Posterior cingulate gyrus (tissue), 11 donors: Measurements from ENCODE around the gene DOCK4.
A peak's percentile ranks its signal among the peaks of the same experiment; 100 is the strongest.

Experiments used
- DNase-seq, 10 donors: peaks; one replicate each; pipeline versions ENCODE4 v3.0.0 to v3.0.0-alpha.2; 2020 to 2021; ENCODE audit warnings: mixed read lengths in 3 of 10
- intact Hi-C: fragments of 100-400 bp; cut with DNase I; formaldehyde crosslinking; loops from one replicate; pipeline ENCODE4 v1.15.1; 2023

Gene DOCK4

GRCh38 chr7:111990643-111991042 lies 215.6 kb downstream of the DOCK4 start:
- no peak for DNase-seq
- intact Hi-C loops = no loop called here

- intact Hi-C loops = no loop called here
- no peak for DNase-seq
These were observed 218.3 kb downstream of the DOCK4 start for GRCh38 chr7:111987886-111988285.

DNA sequence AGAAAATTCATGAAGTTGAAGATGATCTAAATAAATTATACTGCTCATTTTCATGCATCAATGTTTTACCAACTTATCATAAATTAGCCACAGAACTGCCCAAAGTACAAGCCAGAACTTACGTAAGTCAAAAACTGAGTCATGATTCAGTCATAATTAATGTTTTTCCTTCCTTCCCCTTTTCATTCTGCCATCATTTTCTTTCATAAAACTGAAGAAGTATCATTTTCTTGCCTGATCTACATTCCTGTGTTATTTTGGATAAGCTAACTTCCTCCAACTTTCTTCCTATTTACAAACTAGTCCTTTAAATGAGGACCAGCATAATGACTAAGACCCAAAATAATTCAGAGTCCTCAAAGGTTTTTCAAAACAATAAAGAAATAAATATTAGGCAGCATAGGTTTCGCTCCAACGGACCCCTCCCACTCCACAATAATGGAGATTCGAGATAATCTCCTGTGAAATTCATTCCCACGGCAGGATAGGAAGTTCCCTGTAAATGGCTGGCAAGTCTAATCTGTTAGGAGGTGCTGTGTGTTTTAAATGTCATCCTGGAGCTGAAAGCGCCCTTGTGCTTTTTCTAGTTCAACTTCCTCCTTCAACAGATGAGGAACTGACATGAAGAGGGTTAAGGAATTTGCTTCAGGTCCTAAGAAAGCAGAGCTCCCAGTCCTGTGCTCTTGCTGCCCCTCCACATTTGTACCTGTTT lies 218.9 kb downstream of the DOCK4 start:
- intact Hi-C loops = no loop called here
- DNase-seq = no peak

DNA sequence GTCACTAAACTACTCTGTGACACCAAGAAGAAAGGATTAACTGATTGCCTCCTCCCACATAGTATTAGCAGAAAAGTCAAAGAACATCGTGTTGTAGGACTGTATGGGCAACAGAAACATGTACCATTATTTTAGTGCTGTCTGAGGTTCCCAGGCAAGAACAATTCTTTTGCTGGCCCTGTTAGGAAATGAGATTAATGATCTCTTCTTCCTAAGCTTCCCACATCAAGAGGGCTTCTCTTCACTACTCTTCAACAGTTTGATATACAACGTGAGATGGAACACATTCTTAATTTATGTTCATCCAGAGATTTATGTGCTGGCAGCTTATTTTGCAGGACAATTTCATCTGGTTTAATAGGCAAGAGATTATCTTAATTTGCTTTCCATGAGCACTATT lies 219.6 kb downstream of the DOCK4 start:
- DNase-seq = no peak
- intact Hi-C loops = no loop called here

DNA sequence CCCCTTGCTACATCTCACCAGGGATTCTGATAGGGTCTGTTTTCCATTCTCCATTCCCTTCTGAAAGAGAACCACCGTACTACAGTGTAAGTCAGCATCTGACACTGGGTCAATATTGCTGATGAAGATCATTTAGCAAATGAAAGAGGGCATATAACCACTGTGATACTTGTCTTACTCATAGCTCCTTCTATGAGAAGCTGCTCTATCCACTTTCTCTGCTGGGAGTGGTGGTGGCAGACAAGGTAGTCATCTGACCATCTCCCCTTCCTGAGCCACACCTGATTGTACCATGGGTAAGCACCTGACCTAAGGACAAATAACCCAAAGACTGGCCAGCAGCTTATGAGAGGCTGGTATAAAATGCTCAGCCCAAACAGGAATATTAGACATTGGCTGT lies 220.4 kb downstream of the DOCK4 start:
- intact Hi-C loops = no loop called here

DNA sequence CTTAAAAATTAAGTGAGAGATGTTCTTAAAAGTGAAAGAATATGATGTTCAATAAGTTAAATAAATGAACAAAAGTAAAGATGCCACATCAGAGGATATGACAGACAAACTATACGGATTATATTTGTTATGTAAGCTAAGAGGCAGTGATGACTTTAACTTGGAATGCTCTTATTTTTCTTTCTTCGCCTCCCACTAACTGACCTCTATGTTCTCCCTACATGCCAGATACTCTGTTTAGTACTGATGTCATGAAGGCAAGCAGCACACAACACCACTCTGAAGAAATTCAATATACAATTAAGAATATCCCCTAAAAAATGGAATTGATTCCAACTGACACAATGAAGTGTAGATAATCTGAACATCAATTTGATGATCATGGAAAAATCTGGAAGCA lies 223.4 kb downstream of the DOCK4 start:
- intact Hi-C loops = no loop called here

More for the DNA sequence above, 220.4 kb downstream of the DOCK4 start:
- no peak for DNase-seq

DNA sequence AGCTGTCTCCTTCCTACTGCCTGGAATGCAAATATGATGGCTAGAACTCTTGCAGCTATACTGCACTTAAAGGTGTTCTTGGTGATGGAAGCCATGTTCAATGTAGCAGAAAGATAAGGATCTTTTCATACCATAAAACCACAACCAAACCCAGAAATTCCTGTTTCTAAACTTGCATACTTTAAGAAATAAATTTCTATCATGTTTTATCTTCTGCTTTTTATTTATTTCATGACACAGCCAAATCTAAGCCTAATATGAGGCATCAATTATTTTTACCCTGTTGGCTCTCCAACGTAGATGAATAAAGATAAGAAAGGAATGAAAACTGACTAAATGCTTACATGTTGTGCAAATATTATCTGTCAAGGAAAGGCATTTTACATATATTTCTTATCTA lies 224.1 kb downstream of the DOCK4 start:
- no peak for DNase-seq
- intact Hi-C loops = no loop called here

More for the DNA sequence above, 223.4 kb downstream of the DOCK4 start:
- DNase-seq = no peak

GRCh38 chr7:111980725-111981124 lies 225.5 kb downstream of the DOCK4 start:
- intact Hi-C loops = no loop called here

GRCh38 chr7:111975346-111975745 lies 230.9 kb downstream of the DOCK4 start:
- no peak for DNase-seq
- intact Hi-C loops = no loop called here

More at GRCh38 chr7:111980725-111981124, 225.5 kb downstream of the DOCK4 start:
- no peak for DNase-seq

DNA sequence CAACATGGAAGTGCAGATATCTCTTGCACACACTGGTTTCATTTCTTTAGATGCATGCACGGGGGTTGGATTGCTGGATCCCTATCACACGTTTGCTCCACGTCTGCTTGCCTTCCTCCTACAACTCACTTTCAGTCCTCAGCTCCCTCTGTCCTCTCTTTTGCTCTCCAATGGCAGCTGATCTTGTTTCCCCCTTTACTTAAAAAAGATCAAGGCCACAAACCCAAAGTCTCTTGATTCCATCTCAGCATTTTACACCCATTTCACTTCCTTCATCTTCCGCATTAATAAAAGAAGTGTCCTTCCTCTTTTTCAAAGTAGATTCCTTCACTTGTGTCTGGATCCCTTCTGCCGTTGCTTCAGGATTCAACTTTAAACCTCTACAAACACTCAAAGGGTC lies 245.2 kb downstream of the DOCK4 start:
- intact Hi-C loops = no loop called here
- DNase-seq = no peak

- intact Hi-C loops = loop anchor here (10.0 kb wide), 2 partner anchors 246 to 456 kb away; partner anchors contain the start of genes DOCK4 and ZNF277
- DNase-seq = peak in 1 of 10 donors; percentile 40
These were observed 247.3 kb downstream of the DOCK4 start for GRCh38 chr7:111958896-111959295.

- DNase-seq = no peak
- intact Hi-C loops = loop anchor here (10.0 kb wide), 2 partner anchors 246 to 456 kb away; partner anchors contain the start of genes DOCK4 and ZNF277
These were observed 247.8 kb downstream of the DOCK4 start for GRCh38 chr7:111958431-111958830.

- intact Hi-C loops = loop anchor here (10.0 kb wide), 2 partner anchors 249 to 459 kb away; partner anchors contain the start of genes DOCK4 and ZNF277
- DNase-seq = no peak
These were observed 250.6 kb downstream of the DOCK4 start for GRCh38 chr7:111955616-111956015.

DNA sequence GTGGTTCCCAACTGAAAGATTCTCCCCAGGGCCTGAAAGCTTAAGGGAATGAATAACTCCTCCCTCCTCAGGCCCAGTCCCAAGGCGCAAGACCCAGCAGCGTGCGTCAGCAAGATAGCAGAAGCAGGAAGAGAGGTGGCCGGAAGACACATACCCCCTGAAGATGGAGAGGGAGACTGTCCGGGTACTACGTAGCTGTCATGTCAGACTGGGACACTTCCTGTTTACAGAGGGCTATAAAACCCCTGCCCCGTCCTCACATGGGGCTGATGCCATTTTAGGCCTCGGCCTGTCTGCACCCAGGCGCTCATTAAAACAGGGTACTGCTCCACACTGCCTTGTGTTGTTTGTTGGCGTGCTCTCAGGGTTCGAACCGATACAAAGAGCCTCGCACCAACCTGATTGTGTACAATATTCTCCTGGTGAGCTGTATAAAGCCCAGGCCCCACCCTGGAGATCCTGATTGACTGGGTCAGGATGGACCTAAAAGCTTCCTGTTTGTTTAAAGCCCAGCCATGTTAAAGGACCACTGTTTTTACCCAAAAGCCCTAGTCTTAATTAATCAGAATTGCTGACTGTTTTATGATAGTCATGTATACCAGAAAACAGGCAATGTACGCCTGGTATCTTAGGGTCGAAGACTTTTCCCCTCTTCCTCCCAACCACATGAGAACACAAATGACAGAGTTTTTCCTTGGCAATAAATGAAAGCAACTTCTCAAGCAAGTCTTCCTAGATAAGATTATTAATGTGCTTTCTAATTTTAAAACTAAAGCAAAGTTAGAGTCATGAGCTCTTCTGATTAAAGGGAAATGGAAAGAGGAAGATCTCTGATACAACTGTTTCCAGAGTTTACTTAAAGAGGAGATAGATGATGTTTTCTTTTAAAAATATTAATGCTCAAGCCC lies 251.5 kb downstream of the DOCK4 start:
- intact Hi-C loops = loop anchor here (10.0 kb wide), 2 partner anchors 250 to 460 kb away; partner anchors contain the start of genes DOCK4 and ZNF277
- peak in 1 of 10 donors; percentile 86 for DNase-seq

GRCh38 chr7:111954056-111954455 lies 252.1 kb downstream of the DOCK4 start:
- DNase-seq = no peak
- intact Hi-C loops = loop anchor here (10.0 kb wide), 2 partner anchors 251 to 461 kb away; partner anchors contain the start of genes DOCK4 and ZNF277

- intact Hi-C loops = loop anchor here (10.0 kb wide), 2 partner anchors 251 to 461 kb away; partner anchors contain the start of genes DOCK4 and ZNF277
- DNase-seq = peak in 1 of 10 donors; percentile 24
These were observed 252.6 kb downstream of the DOCK4 start for GRCh38 chr7:111953611-111954010.

DNA sequence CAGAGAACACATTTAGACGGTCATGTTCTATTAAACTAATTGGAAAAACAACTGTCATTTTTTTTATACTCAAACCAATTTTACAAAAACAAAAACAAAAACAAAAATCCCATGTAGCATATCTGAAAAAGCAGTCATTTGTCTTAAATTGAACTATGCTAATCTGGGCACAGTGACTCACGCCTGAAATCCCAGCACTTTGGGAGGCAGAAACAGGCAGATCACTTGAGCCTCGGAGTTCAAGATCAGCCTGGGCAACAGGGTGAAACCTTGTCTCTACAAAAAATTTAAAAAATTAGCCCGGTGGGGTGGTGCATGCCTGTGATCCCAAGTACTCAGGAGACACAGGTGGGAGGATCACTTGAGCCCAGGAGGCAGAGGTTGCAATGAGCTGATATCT lies 253.4 kb downstream of the DOCK4 start:
- DNase-seq = no peak
- intact Hi-C loops = loop anchor here (10.0 kb wide), 2 partner anchors 252 to 462 kb away; partner anchors contain the start of genes DOCK4 and ZNF277

DNA sequence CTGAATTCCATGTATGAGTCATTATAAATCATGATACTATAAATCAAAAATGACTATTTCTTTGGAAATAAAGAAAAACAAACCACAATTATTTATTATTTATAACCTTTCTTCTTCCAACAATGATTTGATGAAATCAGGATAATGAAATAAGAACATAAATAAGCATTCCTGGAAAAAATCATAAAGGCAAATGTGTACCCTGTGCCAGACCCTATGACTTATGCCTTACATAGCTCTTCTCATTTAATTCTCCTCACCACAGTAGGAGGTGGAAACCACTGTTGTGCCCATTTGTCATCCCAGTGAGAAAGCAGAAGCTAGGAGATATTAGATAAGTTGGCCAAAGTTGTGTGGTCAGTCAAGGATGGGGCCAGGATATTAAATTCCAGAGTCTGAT lies 255.1 kb downstream of the DOCK4 start:
- intact Hi-C loops = loop anchor here (10.0 kb wide), 2 partner anchors 254 to 464 kb away; partner anchors contain the start of genes DOCK4 and ZNF277
- no peak for DNase-seq

GRCh38 chr7:111942450-111943081 lies 263.6 kb downstream of the DOCK4 start:
- intact Hi-C loops = no loop called here
- no peak for DNase-seq

GRCh38 chr7:111937163-111937562 lies 269.0 kb downstream of the DOCK4 start:
- DNase-seq = no peak
- intact Hi-C loops = no loop called here
